Activated T-cell treated with anti-CD3 and anti-CD28 coated beads, Interleukin-2, amount 50 U/mL, for 72 hours (primary cell): ENCODE measurements around the gene FER. TPM values are rescaled to one million over a fixed set of nuclear protein-coding genes. Genes with fewer than 3 reads are reported as not detected.
A peak's percentile ranks its signal among the peaks of the same experiment; 100 is the strongest.

Experiments used
- ATAC-seq, 2 donors: fragments of 150-1000 bp; cut with Tn5 transposase; replicated peaks in 1 of 2; 2 replicates each; pipeline ENCODE4 v1.10.0; 2021; ENCODE audit warnings: moderate library complexity in 2 of 2, mild to moderate bottlenecking in 1 of 2
- DNase-seq, 2 donors: peaks; one replicate each; pipeline ENCODE4 v3.0.0; 2021 to 2022; ENCODE audit warnings: mixed read lengths in 1 of 2
- H3K27ac Mint-ChIP-seq: one replicate; pipeline ENCODE4 v1.8.0; 2022; ENCODE audit warnings: mild to moderate bottlenecking, moderate library complexity, mixed read lengths
- H3K27me3 Mint-ChIP-seq: one replicate; pipeline ENCODE4 v1.8.0; 2022; ENCODE audit warnings: low read depth, mixed read lengths
- H3K36me3 Mint-ChIP-seq, 2 donors: one replicate each; pipeline ENCODE4 v1.8.0; 2022; ENCODE audit warnings: mixed read lengths in 2 of 2, mild to moderate bottlenecking in 1 of 2; ENCODE audit not compliant: insufficient read depth in 2 of 2
- H3K4me1 Mint-ChIP-seq: one replicate; pipeline ENCODE4 v1.8.0; 2022; ENCODE audit warnings: low read depth, mixed read lengths
- H3K4me3 Mint-ChIP-seq, 2 donors: one replicate each; pipeline ENCODE4 v1.8.0; 2022; ENCODE audit warnings: mild to moderate bottlenecking in 2 of 2, mixed read lengths in 2 of 2, moderate library complexity in 2 of 2
- H3K9me3 Mint-ChIP-seq, 2 donors: one replicate each; pipeline ENCODE4 v1.8.0; 2022; ENCODE audit warnings: mixed read lengths in 2 of 2
- total RNA-seq, 2 donors: library from RNA; stranded (reverse); gene quantifications; one replicate each; pipeline ENCODE4 v1.2.3, GENCODE V29; 2022

FER gene
- total RNA-seq, 2 donors from 2014 or later, result 12.8 to 15.5 TPM

GRCh38 chr5:108728566-108729241, 19.0 kb upstream of the FER start:
- Mint-ChIP-seq H3K36me3 (peaks cover 0 to 4% of the 10 kb centered on the region in 2 donors), H3K27ac (peak overlapping the region; percentile 94), H3K4me1 (peaks cover 24% of the 10 kb centered on the region), H3K4me3 (peak overlapping the region; percentile 78 to 99), H3K9me3 (no peaks in the 10 kb centered on the region), H3K27me3 (peaks cover 65% of the 10 kb centered on the region)
- ATAC-seq (peak; percentile 46 to 56), DNase-seq (peak; percentile 24 to 31)

- peaks cover 70% of the 10 kb centered on the region for H3K27me3 Mint-ChIP-seq
- H3K4me1 Mint-ChIP-seq, result peaks cover 24% of the 10 kb centered on the region
- peaks cover 0 to 4% of the 10 kb centered on the region in 2 donors for H3K36me3 Mint-ChIP-seq
- no peaks in the 10 kb centered on the region for H3K9me3 Mint-ChIP-seq
- H3K4me3 Mint-ChIP-seq, result peak overlapping the region; percentile 78 to 99
- ATAC-seq, result no peak
- no peak for DNase-seq
- H3K27ac Mint-ChIP-seq, result no peak overlapping the region
Measured at GRCh38 chr5:108729242-108729615, 18.5 kb upstream of the FER start.

GRCh38 chr5:108730617-108731340, 16.9 kb upstream of the FER start:
- Mint-ChIP-seq H3K36me3 (peaks cover 0 to 4% of the 10 kb centered on the region in 2 donors), H3K9me3 (no peaks in the 10 kb centered on the region), H3K4me3 (no peak overlapping the region), H3K4me1 (peaks cover 24% of the 10 kb centered on the region), H3K27ac (no peak overlapping the region), H3K27me3 (peaks cover 65% of the 10 kb centered on the region)
- ATAC-seq, result no peak
- DNase-seq, result no peak

GRCh38 chr5:108735790-108736189, 11.9 kb upstream of the FER start:
- ATAC-seq (no peak), DNase-seq (no peak)
- H3K9me3 Mint-ChIP-seq, result no peaks in the 10 kb centered on the region
- H3K27ac Mint-ChIP-seq, result no peak overlapping the region
- no peaks in the 10 kb centered on the region for H3K36me3 Mint-ChIP-seq
- H3K4me1 Mint-ChIP-seq, result no peaks in the 10 kb centered on the region
- H3K4me3 Mint-ChIP-seq, result no peak overlapping the region
- H3K27me3 Mint-ChIP-seq, result peaks cover 29% of the 10 kb centered on the region

GRCh38 chr5:108736855-108737254, 10.8 kb upstream of the FER start:
- ATAC-seq (no peak), DNase-seq (no peak)
- no peaks in the 10 kb centered on the region for H3K9me3 Mint-ChIP-seq

GRCh38 chr5:108739376-108739775, 8.3 kb upstream of the FER start:
- Mint-ChIP-seq H3K9me3 (no peaks in the 10 kb centered on the region), H3K27me3 (peaks cover 13% of the 10 kb centered on the region), H3K4me3 (no peak overlapping the region), H3K27ac (no peak overlapping the region), H3K4me1 (no peaks in the 10 kb centered on the region), H3K36me3 (no peaks in the 10 kb centered on the region)
- no peak for DNase-seq
- no peak for ATAC-seq

More at GRCh38 chr5:108736855-108737254, 10.8 kb upstream of the FER start:
- peaks cover 24% of the 10 kb centered on the region for H3K27me3 Mint-ChIP-seq
- no peaks in the 10 kb centered on the region for H3K4me1 Mint-ChIP-seq
- H3K4me3 Mint-ChIP-seq, result no peak overlapping the region
- no peaks in the 10 kb centered on the region for H3K36me3 Mint-ChIP-seq
- H3K27ac Mint-ChIP-seq, result no peak overlapping the region

- no peaks in the 10 kb centered on the region for H3K9me3 Mint-ChIP-seq
- ATAC-seq (no peak), DNase-seq (no peak)
- H3K27me3 Mint-ChIP-seq, result peaks cover 13% of the 10 kb centered on the region
- H3K4me3 Mint-ChIP-seq, result no peak overlapping the region
- no peak overlapping the region for H3K27ac Mint-ChIP-seq
- no peaks in the 10 kb centered on the region for H3K36me3 Mint-ChIP-seq
- no peaks in the 10 kb centered on the region for H3K4me1 Mint-ChIP-seq
Measured at GRCh38 chr5:108739906-108740305, 7.8 kb upstream of the FER start.

DNA sequence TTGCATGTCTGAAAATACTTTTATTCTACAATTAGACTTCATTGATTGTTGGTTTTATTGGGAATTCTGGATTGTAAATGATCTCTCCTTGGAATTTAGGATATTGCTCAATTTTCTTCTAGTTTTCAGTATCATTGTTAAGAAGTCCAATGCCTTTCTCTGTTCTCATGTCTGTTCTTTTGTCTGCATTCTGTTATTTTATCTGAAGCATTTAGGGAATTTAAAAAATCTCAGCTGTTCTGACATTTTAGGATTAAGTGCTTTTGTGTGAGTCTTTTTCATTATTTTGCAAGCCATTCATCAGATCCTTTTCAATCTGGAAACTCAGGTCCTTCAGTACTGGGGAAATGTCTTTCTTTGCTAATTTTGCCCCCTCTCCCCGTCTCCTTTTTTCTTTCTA, 4.4 kb upstream of the FER start:
- peaks cover 14% of the 10 kb centered on the region for H3K4me1 Mint-ChIP-seq
- no peaks in the 10 kb centered on the region for H3K9me3 Mint-ChIP-seq
- DNase-seq (no peak), ATAC-seq (no peak)
- H3K4me3 Mint-ChIP-seq, result no peak overlapping the region
- H3K36me3 Mint-ChIP-seq, result peaks cover 0 to 2% of the 10 kb centered on the region in 2 donors
- H3K27me3 Mint-ChIP-seq, result peaks cover 5% of the 10 kb centered on the region
- peak overlapping the region; percentile 66 for H3K27ac Mint-ChIP-seq

DNA sequence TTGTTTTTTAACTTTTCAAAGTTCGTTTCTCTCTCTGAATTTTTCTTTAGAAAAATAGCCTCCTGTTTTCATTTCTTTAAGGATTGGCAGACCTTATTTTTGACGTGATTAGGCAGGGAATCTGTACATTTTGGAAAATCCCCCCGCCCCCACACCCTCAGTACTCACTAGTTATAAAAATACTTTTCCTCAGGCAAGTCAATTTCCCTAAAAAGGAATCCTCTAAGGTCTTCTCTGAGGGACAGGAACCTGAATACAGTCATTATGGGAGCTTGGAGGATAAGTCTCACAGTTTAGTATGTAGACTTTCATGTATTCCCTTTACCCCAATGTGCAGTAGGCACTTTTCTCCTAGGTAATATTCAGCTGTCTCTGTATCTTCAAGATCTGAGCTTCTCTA, 3.9 kb upstream of the FER start:
- peak overlapping the region; percentile 66 for H3K27ac Mint-ChIP-seq
- peaks cover 0 to 2% of the 10 kb centered on the region in 2 donors for H3K36me3 Mint-ChIP-seq
- ATAC-seq, result no peak
- no peak for DNase-seq
- no peaks in the 10 kb centered on the region for H3K9me3 Mint-ChIP-seq
- peaks cover 5% of the 10 kb centered on the region for H3K27me3 Mint-ChIP-seq
- peaks cover 14% of the 10 kb centered on the region for H3K4me1 Mint-ChIP-seq
- H3K4me3 Mint-ChIP-seq, result no peak overlapping the region

DNA sequence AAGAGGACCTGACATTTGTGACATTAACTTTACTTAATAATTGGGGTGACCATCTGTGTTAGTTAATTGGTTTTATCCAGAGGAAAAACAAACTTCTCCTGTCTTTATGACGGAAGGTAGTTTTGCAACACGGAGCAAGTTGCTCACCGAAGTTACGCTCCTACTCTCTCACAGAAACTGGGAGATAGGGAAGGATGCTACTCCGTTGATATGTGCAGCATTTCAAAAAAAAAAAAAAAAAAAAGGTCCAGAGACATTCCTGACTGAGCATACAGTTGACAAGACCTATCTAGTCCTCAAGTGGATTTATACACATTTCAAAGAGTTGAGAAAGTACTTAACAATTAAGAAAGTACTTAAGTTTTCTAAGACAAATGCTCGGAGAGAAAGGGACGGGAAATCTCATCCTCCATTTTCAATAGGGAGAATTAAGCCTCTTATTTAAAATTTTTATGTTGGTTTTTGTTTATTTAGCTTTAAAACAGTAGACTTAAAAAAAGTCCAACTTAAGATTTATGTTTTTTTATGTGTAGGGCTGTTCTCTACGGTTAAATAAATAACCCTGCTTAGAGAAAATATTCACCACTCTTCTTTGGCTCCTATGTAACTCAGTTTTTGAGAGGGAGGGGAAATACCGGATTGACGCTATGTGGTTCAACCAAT, 455 bp upstream of the FER start:
- H3K4me3 Mint-ChIP-seq, result peak overlapping the region; percentile 89 to 100
- peaks cover 4 to 5% of the 10 kb centered on the region in 2 donors for H3K36me3 Mint-ChIP-seq
- ATAC-seq, result no peak
- peaks cover 11% of the 10 kb centered on the region for H3K27me3 Mint-ChIP-seq
- H3K27ac Mint-ChIP-seq, result peak overlapping the region; percentile 99
- peaks cover 24% of the 10 kb centered on the region for H3K4me1 Mint-ChIP-seq
- no peak for DNase-seq
- no peaks in the 10 kb centered on the region for H3K9me3 Mint-ChIP-seq

GRCh38 chr5:108748401-108749127, 867 bp downstream of the FER start:
- H3K9me3 Mint-ChIP-seq, result no peaks in the 10 kb centered on the region
- H3K27ac Mint-ChIP-seq, result peak overlapping the region; percentile 83
- H3K4me3 Mint-ChIP-seq, result peak overlapping the region; percentile 89 to 100
- H3K36me3 Mint-ChIP-seq, result peaks cover 4 to 5% of the 10 kb centered on the region in 2 donors
- peaks cover 24% of the 10 kb centered on the region for H3K4me1 Mint-ChIP-seq
- DNase-seq (peak; percentile 98), ATAC-seq (peak; percentile 95 to 96)
- H3K27me3 Mint-ChIP-seq, result peaks cover 7% of the 10 kb centered on the region

DNA sequence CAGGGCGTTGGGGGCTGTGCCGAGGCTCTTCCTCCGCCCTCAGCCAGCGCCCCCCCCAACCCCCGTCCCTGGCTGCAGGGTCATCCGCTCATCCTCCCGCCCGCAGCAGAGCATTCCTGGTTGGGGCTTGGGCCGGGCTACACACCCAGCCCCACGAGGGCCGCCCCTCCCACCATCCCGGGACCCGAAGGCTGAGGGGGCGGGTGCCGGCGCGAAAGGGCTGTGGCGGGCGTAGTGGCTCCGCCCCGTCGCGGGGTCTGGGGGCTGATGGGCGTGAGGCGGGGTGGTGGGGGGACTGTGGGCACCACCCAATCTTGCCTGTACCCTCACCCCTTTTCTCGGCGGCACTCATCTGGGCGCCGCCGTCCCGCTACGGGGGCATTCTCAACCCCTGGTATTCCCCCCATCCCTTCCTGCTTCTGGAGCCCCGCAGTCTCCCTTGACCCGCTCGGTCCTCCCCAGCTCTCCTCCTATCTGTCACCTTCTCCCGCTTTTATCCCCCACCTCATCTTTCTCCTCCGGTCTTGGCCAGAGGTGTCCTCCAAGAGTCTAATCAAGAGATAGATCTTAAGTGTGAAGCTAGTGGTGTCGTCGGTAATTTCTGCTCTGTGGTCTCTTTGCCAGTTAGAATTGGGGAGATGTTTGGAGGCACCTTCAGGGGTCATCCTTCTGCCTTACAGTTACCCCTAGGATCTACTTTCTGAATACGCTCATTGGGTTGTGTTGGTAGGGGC, 1.6 kb downstream of the FER start:
- H3K9me3 Mint-ChIP-seq, result no peaks in the 10 kb centered on the region
- peak overlapping the region; percentile 89 to 100 for H3K4me3 Mint-ChIP-seq
- ATAC-seq (peak; percentile 25 to 38), DNase-seq (peak; percentile 55 to 62)
- peaks cover 4 to 5% of the 10 kb centered on the region in 2 donors for H3K36me3 Mint-ChIP-seq
- H3K4me1 Mint-ChIP-seq, result peaks cover 30% of the 10 kb centered on the region
- H3K27ac Mint-ChIP-seq, result peak overlapping the region; percentile 8
- peaks cover 7% of the 10 kb centered on the region for H3K27me3 Mint-ChIP-seq
